GM21529 (cell line): Measurements from ENCODE around the gene AFF1.
"Not testable (repeated sequence)": the region's sequence is repeated elsewhere in the genome, so short reads cannot be mapped to it uniquely, and the experiment has no call there.

Source experiments
- ATAC-seq: cut with Tn5 transposase; IDR thresholded peaks from one replicate; pipeline ENCODE4 v1.9.1; 2021; ENCODE audit not compliant: unreplicated experiment

Gene AFF1

GRCh38 chr4:87053802-87054767, 119.3 kb downstream of the AFF1 start:
- no peak for ATAC-seq

GRCh38 chr4:87054900-87055299, 120.1 kb downstream of the AFF1 start:
- ATAC-seq = no peak

DNA sequence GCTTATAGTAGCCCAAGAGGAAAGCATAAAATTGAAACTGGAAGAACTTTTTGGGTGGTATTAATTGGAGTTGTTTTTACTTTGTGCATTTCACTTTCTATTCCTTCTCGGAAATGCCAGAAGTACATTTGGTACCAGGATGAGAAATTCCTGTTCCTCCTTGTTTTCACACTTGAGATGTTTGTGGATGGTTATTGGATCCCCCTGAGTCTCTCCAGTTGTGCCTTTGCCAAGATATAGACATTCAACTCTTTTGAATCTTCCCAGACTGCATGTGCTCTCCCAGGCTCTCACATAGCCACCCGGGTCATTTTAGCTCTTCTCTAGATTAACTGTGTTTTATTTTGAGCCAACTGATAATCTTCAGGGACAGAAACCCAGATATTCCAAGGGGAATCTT, 120.5 kb downstream of the AFF1 start:
- no peak for ATAC-seq

DNA sequence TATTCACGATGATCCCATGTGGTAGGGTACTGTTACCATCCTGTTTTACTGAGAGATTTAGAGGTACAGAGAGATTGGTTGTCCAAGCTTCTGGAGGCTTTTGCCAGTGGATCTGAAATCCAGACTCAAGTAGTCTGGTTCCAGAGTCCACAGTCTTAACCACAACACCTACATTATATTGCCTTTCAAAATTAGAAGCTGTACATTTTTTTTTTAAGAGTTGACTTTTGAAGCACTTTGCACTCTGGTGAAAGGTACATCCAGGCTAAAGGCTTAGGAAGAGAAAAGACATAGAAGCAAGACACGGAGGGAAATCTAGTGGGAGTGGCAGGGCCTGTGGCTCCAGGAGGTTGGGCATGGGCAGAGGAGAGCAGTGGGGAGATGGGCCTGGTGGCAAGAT, 122.1 kb downstream of the AFF1 start:
- no peak for ATAC-seq

DNA sequence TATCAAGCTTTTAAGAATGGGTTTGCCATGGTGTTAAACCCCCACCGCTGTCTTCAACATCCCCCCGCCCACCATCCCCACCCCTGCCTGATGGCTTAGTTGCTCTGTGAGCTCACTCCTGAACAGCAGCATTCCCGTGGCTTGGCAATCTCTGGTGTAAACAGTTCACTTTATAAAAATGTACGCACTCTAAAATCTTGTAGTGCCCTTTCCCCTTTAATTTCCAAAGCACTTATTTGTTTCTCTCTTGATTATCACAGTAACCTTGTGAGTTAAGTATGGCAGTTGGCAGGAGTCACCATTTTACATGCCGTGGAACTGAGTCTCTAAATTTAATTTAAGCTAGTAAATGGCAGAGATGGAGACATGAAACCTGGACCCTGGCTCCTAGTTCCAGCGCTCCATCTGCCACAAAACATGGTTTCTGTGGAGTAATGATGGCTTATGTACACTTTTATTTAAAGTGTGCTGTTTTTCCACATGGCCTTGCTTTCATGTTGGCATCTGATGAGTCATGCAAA, 123.1 kb downstream of the AFF1 start:
- ATAC-seq = no peak

GRCh38 chr4:87058356-87059073, 123.7 kb downstream of the AFF1 start:
- no peak for ATAC-seq

DNA sequence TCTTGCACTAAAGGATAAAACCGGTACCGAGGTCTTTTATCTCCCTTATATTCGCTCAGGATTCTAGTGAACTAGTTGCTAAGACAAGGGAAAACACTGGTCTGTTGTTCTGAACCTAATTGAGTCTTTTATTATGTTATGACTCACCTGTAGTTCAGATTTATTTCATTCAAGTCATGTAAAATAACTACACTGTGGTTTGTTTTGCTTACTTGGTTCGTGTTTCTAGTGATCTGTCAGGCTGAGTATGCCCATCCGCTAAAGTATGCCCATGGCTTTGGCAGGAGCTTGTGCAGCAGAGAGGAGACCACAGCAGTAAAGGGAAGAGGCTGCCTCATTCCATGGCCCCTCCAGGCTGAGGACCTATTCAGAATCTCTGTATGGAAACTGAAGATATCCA, 126.1 kb downstream of the AFF1 start:
- no peak for ATAC-seq

GRCh38 chr4:87065021-87065420, 130.2 kb downstream of the AFF1 start:
- ATAC-seq = no peak

DNA sequence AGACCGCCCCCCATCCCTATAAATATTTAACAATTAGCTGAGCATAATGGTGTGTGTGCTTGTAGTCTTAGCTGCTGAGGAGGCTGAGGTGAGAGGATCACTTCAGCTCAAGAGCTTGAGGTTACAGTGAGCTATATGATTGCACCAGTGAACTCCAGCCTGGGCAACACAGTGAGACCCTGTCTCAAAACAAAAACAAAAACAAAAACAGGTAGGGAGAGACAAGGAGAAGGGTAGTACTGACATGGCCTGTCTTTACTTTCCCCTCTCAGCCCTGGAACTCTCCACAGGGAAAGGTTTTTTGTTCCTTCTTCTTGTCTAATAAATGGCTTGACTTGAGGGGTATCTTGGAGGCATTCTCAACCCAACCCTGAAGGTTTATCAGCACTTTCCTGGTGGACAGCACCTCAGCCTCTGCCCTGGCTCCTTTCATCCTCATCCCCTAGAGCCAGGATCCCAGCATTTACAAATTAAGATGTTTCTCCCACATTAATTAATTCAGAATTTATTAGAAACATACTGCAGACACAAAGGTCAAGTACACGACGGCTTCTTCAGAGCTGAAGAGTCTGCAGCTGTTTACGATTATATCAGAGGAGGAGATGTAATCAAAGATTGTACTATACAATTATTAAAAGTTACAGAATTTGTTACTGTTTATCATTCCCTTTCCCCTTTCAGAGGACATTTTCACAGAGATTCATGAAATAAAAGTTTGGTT, 131.8 kb downstream of the AFF1 start:
- no peak for ATAC-seq

DNA sequence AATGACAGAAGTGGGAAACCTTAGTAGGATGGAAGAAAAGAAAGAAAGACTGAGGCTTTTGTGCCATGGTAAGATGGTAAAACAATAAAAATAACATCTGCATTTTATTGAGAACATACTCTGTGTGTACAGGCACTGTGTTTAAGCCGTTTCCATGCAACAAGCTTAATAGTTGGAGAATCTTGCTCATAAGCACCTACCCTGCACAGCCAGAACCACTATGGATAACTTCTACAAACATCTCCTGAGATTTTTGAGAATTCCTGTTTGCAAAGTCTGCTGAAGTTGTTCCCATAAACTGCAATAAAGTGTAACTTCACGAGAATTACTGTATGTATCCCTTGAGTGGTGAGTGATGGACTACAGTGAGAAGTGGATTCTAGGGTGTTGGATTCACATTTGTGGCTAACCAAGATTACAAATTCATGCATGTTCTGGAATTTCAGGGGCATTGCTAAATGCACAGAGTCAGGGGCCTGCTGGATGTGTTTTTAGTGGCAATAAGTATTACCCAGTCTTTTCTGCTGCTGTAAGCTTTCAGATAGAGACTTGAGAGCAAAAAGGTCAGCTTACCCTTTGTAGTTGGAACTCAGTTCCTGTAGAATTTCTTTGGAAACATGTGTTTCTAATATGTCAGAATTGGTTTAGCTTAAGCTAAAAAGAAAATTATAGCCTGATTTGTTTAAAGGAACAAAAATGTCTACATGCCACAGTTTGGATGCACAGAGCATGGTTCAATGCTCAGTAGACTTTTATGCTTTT, 132.5 kb downstream of the AFF1 start:
- no peak for ATAC-seq

DNA sequence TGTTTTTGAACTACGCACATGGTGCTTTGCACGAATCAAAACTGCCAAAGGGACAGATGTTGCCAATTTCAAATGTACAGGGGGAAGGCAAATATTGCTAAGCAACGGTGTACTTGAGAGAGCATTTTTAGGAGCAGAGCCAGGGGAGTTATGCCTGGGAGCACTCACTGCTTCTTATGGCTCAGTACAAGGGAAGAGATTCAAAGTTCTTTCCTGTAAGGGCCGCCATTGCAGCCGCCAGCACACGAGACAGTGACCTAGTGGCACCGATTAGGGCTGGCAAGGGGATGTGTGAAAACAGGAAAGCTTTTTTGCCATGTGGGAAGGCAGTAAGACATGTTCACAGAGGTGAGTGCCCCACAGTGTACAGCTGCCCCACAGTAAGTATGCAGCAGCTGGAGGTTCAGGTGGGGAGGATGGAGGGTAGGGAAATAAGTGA, 133.8 kb downstream of the AFF1 start:
- ATAC-seq = no peak

DNA sequence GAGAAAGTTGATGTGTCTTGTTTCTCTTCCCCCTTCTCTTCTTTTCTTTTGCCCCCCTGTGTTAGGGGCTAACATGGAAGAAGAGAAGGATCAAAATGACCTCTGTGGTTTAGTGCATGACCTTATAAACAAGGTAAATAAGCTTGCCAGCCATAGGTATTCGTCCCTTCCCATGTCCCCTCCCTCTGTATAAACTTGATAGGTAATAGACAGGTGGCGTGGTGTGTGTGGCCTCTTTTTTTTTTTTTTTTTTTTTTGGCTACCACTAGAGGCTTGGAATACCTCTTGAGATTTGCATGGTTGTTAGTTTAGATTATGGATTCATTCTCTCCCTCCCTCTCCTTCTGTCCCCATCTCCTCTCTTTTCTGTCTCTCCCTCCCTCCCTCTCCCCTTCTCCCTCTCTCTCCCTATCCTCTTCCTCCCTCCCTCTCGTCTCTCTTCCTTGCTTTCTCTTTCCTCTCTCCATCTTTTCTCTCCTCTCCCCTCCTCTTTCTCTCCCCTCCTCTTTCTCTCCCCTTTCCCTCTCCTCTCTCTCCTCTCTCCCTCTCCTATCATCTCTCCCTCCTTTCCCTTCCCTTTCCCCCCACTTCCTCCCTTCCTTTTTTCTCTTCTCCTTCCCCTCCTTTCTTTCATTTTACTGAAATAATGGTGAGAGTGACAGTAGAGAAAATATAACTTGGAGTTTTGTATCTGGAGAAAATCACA, 134.4 kb downstream of the AFF1 start:
- ATAC-seq = no peak

DNA sequence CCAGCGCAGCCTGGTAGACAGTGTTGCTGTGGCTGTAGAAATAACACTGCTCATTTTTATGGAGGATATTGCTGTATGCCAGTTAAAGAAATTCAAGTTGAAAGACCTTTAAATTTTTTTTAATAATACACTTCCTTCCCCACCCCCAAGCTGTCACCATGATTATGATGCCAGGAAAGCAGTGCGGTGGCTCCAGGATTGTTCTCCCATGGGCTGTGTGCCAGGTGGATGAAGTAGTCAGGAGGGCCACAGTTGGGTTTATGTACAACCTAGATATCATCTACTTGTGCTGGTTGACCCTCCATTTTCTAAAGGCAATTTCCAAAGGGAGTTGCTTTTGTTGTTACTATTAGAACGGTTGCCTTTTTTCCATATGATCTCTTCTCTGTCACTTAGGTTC, 136.6 kb downstream of the AFF1 start:
- no peak for ATAC-seq

GRCh38 chr4:87072545-87072944, 137.7 kb downstream of the AFF1 start:
- not testable (repeated sequence) for ATAC-seq

DNA sequence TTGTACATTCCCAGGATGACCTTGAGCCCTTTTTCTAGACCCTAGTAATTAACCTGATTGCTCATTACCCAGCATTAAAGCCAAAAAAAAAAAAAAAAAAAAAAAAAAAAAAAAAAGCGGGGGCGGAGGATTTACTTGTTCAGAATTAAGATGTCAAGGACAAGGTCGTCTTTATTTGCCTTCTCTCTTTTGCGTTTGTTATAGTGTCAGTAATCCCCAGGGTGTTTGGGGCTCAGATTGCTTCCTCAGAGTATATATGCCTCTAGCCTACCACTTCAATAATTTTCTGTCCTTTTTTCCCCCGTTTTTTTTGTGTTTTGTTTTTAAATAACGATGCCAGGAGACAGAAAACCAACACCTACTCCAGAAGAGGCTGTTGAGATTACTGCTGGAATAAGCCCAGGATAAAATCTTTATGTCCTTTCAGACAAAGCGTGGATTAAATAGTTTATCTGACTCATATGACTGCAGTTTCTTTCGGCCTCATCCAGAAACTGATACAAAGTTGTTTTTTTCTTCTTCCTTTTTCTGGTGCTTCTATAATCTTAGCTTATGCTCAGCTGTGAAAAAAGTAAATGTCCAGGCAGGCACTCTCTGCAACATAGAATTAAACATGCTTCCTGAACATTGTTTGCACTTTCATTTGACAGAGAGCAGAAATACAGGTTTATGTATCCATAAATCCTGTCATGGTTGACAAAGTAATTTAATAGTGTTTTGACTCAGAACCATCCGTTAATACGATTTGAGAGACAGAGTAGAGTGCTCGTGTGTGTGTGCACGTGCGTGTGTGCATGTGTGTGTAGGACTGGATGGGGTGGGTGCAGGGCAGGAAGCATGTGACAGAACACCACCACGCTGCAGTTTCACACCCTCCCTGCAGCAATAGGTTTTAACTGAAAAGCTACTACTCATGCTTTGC, 138.6 kb downstream of the AFF1 start:
- peak; percentile 90 for ATAC-seq

- ATAC-seq = no peak
Observed at GRCh38 chr4:87074121-87074488, 139.3 kb downstream of the AFF1 start.

GRCh38 chr4:87075876-87076275, 141.1 kb downstream of the AFF1 start:
- ATAC-seq = no peak

DNA sequence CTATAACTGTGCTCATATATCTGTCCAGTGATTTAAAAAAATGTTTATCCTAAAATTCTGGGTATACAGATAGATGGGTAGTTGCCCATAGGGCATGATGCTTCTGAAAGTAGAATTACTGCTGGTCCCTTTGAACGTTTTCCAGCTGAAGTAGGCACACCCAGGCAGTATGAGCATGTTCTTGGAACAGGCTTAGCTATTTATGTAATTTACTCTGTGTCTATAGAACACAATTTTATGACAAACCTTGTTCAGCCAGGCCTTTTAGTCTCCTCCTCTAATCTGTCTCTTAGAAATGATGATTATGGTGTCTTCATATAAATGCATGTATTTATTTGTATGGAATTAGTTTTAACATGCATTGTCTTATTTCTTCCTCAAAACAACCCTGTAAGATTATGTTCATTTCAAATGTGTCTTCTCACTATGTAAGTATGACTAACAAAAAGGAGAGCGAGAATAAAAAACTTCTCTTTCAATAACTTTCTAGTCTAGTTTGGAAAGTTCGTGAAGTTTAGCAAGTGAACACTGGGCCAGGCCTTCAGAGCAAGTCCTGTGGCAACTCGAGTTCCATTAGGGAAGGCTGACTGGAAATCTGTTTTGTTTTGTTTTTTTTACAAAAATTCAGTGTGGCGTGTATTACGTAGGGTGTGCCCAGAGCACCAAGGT, 142.0 kb downstream of the AFF1 start:
- no peak for ATAC-seq
